HG03095 (cell line): ENCODE results near the gene ARHGAP10.

ENCODE experiments used
- ATAC-seq: cut with Tn5 transposase; IDR thresholded peaks from one replicate; pipeline ENCODE4 v1.9.1; 2021; ENCODE audit warnings: moderate library complexity; ENCODE audit not compliant: unreplicated experiment

Gene ARHGAP10

DNA sequence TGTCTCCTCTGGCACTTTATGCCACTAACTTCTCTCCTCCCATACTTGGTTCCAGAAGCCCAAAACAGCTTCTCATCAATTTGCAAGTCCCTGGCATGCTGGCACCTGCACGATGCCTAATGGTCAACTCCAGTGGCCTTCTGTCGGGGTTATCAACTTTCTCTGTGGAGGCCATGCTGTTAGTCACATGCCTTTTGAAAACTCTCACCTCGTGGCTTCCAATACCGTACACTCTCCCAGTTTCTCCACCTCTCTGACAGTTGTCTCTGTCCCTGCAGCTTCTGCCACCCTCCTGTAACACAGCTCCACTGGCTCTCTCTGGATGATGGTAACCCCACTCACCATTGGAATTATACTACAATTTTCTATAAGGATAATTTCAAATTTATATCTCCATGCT is 386.3 kb downstream of the ARHGAP10 start:
- ATAC-seq, result no peak

- ATAC-seq, result no peak
Observed at GRCh38 chr4:148118633-148119032, 386.7 kb downstream of the ARHGAP10 start.

- ATAC-seq, result no peak
Observed at GRCh38 chr4:148120216-148120615, 388.3 kb downstream of the ARHGAP10 start.
